GM23338 (cell line): ENCODE data around the gene ANKS1B. TPM values are rescaled to one million over a fixed set of nuclear protein-coding genes. Genes with fewer than 3 reads are reported as not detected.
A peak's percentile ranks its signal among the peaks of the same experiment; 100 is the strongest.

Source experiments
- ATAC-seq: fragments of 200-7000 bp; cut with Tn5 transposase; 3 replicates; pipeline ENCODE4 v1.9.1; 2020
- DNase-seq: peaks from one replicate; pipeline ENCODE4 v3.0.0-alpha.2; 2015; ENCODE audit warnings: low spot score
- H2AFZ ChIP-seq: fragments of 200-600 bp; sonication (generic); 2 replicates; pipeline ENCODE4 v1.8.0; 2016; ENCODE audit warnings: antibody characterized with exemption, mild to moderate bottlenecking, moderate library complexity
- H3F3A ChIP-seq: fragments of 200-600 bp; sonication (generic); replicated peaks from 2 replicates; pipeline ENCODE4 v1.8.0; 2017; ENCODE audit warnings: antibody characterized with exemption, mixed run types, low read depth
- H3K27ac ChIP-seq: fragments of 200-600 bp; sonication (generic); 2 replicates; pipeline ENCODE4 v1.6.1; 2016; ENCODE audit warnings: low read depth
- H3K27me3 ChIP-seq: fragments of 200-600 bp; sonication (generic); 2 replicates; pipeline ENCODE4 v1.8.0; 2016; ENCODE audit warnings: mild to moderate bottlenecking, mixed run types, moderate library complexity; ENCODE audit not compliant: insufficient read depth
- H3K36me3 ChIP-seq: fragments of 200-600 bp; sonication (generic); 2 replicates; pipeline ENCODE4 v1.8.0; 2016; ENCODE audit warnings: mild to moderate bottlenecking; ENCODE audit not compliant: insufficient read depth
- H3K4me1 ChIP-seq: fragments of 200-600 bp; sonication (generic); 2 replicates; pipeline ENCODE4 v1.8.0; 2016; ENCODE audit warnings: mild to moderate bottlenecking, moderate library complexity; ENCODE audit not compliant: insufficient read depth
- H3K4me2 ChIP-seq: fragments of 200-600 bp; sonication (generic); 2 replicates; pipeline ENCODE4 v1.7.1; 2017; ENCODE audit warnings: mixed run types
- H3K4me3 ChIP-seq: fragments of 200-600 bp; sonication (generic); 2 replicates; pipeline ENCODE4 v1.6.1; 2016; ENCODE audit warnings: mixed run types
- H3K79me2 ChIP-seq: fragments of 200-600 bp; sonication (generic); replicated peaks from 2 replicates; pipeline ENCODE4 v1.8.0; 2017; ENCODE audit warnings: mild to moderate bottlenecking; ENCODE audit not compliant: insufficient read depth
- H3K9me2 ChIP-seq: fragments of 200-600 bp; sonication (generic); 2 replicates; pipeline ENCODE4 v1.8.0; 2017; ENCODE audit not compliant: insufficient read depth
- H4K20me1 ChIP-seq: fragments of 200-600 bp; sonication (generic); replicated peaks from 2 replicates; pipeline ENCODE4 v1.8.0; 2017; ENCODE audit warnings: mild to moderate bottlenecking; ENCODE audit not compliant: insufficient read depth
- H3K27ac Mint-ChIP-seq: 2 replicates; pipeline ENCODE4 v1.8.0; 2020; ENCODE audit warnings: inconsistent platforms, mild to moderate bottlenecking, moderate library complexity, mixed read lengths
- H3K27me3 Mint-ChIP-seq: 3 replicates; pipeline ENCODE4 v1.8.0; 2022; ENCODE audit warnings: low read depth, mild to moderate bottlenecking, moderate library complexity, mixed read lengths, inconsistent platforms; ENCODE audit not compliant: insufficient read depth, poor library complexity
- H3K36me3 Mint-ChIP-seq: 3 replicates; pipeline ENCODE4 v1.8.0; 2021; ENCODE audit warnings: low read depth, mild to moderate bottlenecking, inconsistent platforms, moderate library complexity, mixed read lengths
- H3K4me1 Mint-ChIP-seq: 3 replicates; pipeline ENCODE4 v1.8.0; 2020; ENCODE audit warnings: mild to moderate bottlenecking, inconsistent platforms, mixed read lengths
- H3K4me3 Mint-ChIP-seq: 3 replicates; pipeline ENCODE4 v1.8.0; 2021; ENCODE audit warnings: moderate library complexity, mild to moderate bottlenecking, inconsistent platforms, mixed read lengths
- H3K9me3 Mint-ChIP-seq: 3 replicates; pipeline ENCODE4 v1.8.0; 2020; ENCODE audit warnings: moderate library complexity, mild to moderate bottlenecking, inconsistent platforms, mixed read lengths
- CREB1 ChIP-seq: fragments of 250-450 bp; sonication (Bioruptor Pico); IDR thresholded peaks from 2 replicates; pipeline ENCODE4 v1.5.0; 2020; ENCODE audit warnings: low read depth, mild to moderate bottlenecking, moderate library complexity
- CTCF ChIP-seq, 2 experiments: fragments of 200-600 bp in 1 of 2; sonication (generic) in 1 of 2; conservative IDR thresholded peaks; 2 replicates each; pipeline versions ENCODE4 v1.5.1 to v1.6.1; 2016 to 2017; ENCODE audit warnings: antibody characterized with exemption in 2 of 2, low read depth in 2 of 2, mild to moderate bottlenecking in 2 of 2, moderate library complexity in 1 of 2
- ETS1 ChIP-seq: IDR thresholded peaks from 2 replicates; pipeline ENCODE4 v1.6.1; 2016; ENCODE audit warnings: antibody characterized with exemption
- EZH2 ChIP-seq: fragments of 200-600 bp; sonication (generic); IDR thresholded peaks from one replicate; pipeline ENCODE4 v1.8.0; 2017; ENCODE audit warnings: antibody characterized with exemption, mild to moderate bottlenecking, low read depth; ENCODE audit not compliant: unreplicated experiment
- EZH2phosphoT487 ChIP-seq: fragments of 200-600 bp; sonication (generic); IDR thresholded peaks from one replicate; pipeline ENCODE4 v1.8.1; 2018; ENCODE audit warnings: antibody characterized with exemption; ENCODE audit not compliant: unreplicated experiment
- JUNB ChIP-seq: IDR thresholded peaks from one replicate; pipeline ENCODE4 v1.6.1; 2016; ENCODE audit warnings: antibody characterized with exemption; ENCODE audit not compliant: unreplicated experiment
- NANOG ChIP-seq: IDR thresholded peaks from 2 replicates; pipeline ENCODE4 v1.6.1; 2016; ENCODE audit warnings: antibody characterized with exemption, borderline replicate concordance
- POLR2AphosphoS5 ChIP-seq: IDR thresholded peaks from 2 replicates; pipeline ENCODE4 v1.6.1; 2016; ENCODE audit warnings: antibody characterized with exemption, low read depth
- REST ChIP-seq: IDR thresholded peaks from one replicate; pipeline ENCODE4 v1.6.1; 2018; ENCODE audit warnings: antibody characterized with exemption; ENCODE audit not compliant: unreplicated experiment
- STAT1 ChIP-seq: IDR thresholded peaks from one replicate; pipeline ENCODE4 v1.6.1; 2016; ENCODE audit warnings: antibody characterized with exemption; ENCODE audit not compliant: unreplicated experiment
- ZNF114 ChIP-seq: fragments of 250-450 bp; sonication (Bioruptor Pico); IDR thresholded peaks from 2 replicates; pipeline ENCODE4 v1.5.0; 2020; ENCODE audit warnings: mild to moderate bottlenecking, moderate library complexity
- ZNF331 ChIP-seq: fragments of 250-450 bp; sonication (Bioruptor Pico); IDR thresholded peaks from 2 replicates; pipeline ENCODE4 v1.5.0; 2020; ENCODE audit warnings: low read depth, mild to moderate bottlenecking, moderate library complexity
- polyA plus RNA-seq: library from polyadenylated mRNA; unstranded; fragments of >200 nt; fragmentation: Nextera tagmentation; extraction: Ambion mirVana; gene quantifications from 2 replicates; pipeline ENCODE4 v1.2.1, GENCODE V29; 2016
- total RNA-seq: library from RNA; depleted of rRNA; stranded (reverse); fragments of >200 nt; shearing (Covaris generic); gene quantifications from 2 replicates; pipeline ENCODE4 v1.2.3, GENCODE V29; 2014

ANKS1B gene
- total and polyA plus RNA-seq, 2 experiments from 2014 or later, result 4.3 to 5.8 TPM

DNA sequence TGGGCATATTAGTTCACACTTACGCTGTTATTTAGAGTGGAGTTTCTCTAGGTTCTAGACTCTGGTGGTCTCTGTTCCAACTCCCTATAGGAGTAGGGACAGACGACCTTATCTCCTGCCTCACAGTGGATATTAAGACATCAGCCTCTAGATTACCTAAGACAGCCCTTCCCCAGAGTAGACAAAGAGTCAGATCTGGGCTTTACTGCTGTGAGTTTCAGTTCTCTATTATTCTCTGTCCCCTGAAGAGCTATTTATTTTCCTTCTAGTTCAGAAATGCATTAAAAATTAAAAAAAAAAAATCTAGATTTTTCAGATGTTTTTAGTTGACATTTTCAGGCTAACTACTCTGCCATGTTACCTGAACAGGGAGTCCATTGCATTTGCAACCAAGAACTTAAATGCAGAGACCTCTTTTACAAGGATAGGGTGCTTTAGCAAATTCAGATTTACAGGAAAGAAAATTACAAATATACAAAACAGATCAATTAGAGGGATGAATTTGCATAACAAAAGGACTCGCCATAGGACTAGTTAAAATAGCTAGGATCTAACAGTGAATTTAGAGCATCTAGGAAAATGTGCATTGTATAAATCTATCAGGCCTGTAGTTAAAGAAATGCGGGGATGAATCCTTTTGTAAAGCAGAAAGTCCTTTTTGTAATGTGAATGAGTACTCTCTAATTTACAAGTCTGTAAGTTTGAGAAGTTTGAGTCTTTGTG, 958.2 kb downstream of the ANKS1B start:
- Mint-ChIP-seq H3K4me1 (peaks cover 28% of the 10 kb centered on the region), H3K4me3 (peak overlapping the region; percentile 8; the same call in 1 of the 3 replicates), H3K9me3 (peaks cover 20% of the 10 kb centered on the region; the same call in 2 of the 3 replicates), H3K27ac (no peak overlapping the region), H3K27me3 (no peaks in the 10 kb centered on the region), H3K36me3 (peaks cover 31% of the 10 kb centered on the region)
- Histone ChIP-seq H3K27me3 (peaks cover 34% of the 10 kb centered on the region), H2AFZ (no peak overlapping the region), H3K9me2 (peaks cover 11% of the 10 kb centered on the region; the same call in 1 of the 2 replicates), H3K27ac (no peak overlapping the region), H3F3A (no peaks in the 10 kb centered on the region), H3K79me2 (no peaks in the 10 kb centered on the region), H4K20me1 (no peaks in the 10 kb centered on the region), H3K4me3 (no peak overlapping the region), H3K4me1 (peaks cover 30% of the 10 kb centered on the region), H3K4me2 (peak overlapping the region; percentile 3), H3K36me3 (no peaks in the 10 kb centered on the region)
- peak; percentile 48 for ATAC-seq
- DNase-seq, result peak; percentile 58
- TF ChIP-seq ETS1 (no peak), NANOG (peak; percentile 39; the same call in 1 of the 2 replicates), CREB1 (CRISPR knock-in tag) (0 out of 2 replicates have a peak, but pooled peaks have one; percentile 34)

DNA sequence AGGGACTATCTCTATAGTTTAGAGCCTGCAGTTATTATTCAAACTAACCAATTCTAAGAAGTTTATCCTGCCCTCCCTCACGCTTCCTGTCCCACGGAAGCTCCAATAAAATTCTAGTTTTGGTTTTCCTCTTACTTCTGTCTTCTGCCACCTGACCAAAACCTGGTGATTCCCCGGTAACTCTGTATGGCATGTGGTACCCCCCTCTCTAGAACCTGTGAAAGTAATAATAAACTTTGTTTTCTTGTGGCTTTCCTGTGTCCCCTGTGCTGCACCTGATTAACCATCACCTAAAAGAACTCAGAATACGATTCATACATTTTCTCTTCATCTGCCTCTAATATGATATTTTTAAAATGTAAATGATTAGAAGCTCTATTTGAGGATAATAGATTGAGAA, 959.9 kb downstream of the ANKS1B start:
- Mint-ChIP-seq H3K9me3 (peaks cover 17% of the 10 kb centered on the region; the same call in 2 of the 3 replicates), H3K4me3 (no peak overlapping the region), H3K27me3 (no peaks in the 10 kb centered on the region), H3K4me1 (peaks cover 28% of the 10 kb centered on the region), H3K27ac (no peak overlapping the region), H3K36me3 (peaks cover 19% of the 10 kb centered on the region; the same call in 2 of the 3 replicates)
- Histone ChIP-seq H3K79me2 (no peaks in the 10 kb centered on the region), H3K27me3 (peaks cover 34% of the 10 kb centered on the region), H3K4me3 (no peak overlapping the region), H3K9me2 (0 out of 2 replicates have a peak, but pooled peaks cover 6% of the 10 kb centered on the region), H3F3A (no peaks in the 10 kb centered on the region), H4K20me1 (no peaks in the 10 kb centered on the region), H3K27ac (no peak overlapping the region), H3K4me1 (peaks cover 30% of the 10 kb centered on the region), H3K4me2 (no peak overlapping the region), H3K36me3 (no peaks in the 10 kb centered on the region), H2AFZ (no peak overlapping the region)
- DNase-seq (no peak), ATAC-seq (no peak)
- no peak for TF ChIP-seq EZH2phosphoT487
- no peak for TF ChIP-seq STAT1
- TF ChIP-seq CTCF (conservative IDR thresholded peaks at IDR 0.05; ENCODE audit: low read depth in 2 of 2), result no peak
- TF ChIP-seq ZNF114 (CRISPR knock-in tag), result no peak
- no peak for TF ChIP-seq ETS1
- no peak for TF ChIP-seq REST
- no peak for TF ChIP-seq JUNB
- TF ChIP-seq NANOG, result no peak
- TF ChIP-seq POLR2AphosphoS5, result no peak
- no peak for TF ChIP-seq ZNF331 (CRISPR knock-in tag)
- TF ChIP-seq EZH2, result no peak
